HG03565 (cell line): ENCODE measurements around the gene DYNC1LI2.
A peak's percentile ranks its signal among the peaks of the same experiment; 100 is the strongest.
"Not testable (repeated sequence)": the region's sequence is repeated elsewhere in the genome, so short reads cannot be mapped to it uniquely, and the experiment has no call there.

Experiments
- ATAC-seq: cut with Tn5 transposase; IDR thresholded peaks from one replicate; pipeline ENCODE4 v1.9.1; 2021; ENCODE audit warnings: mild to moderate bottlenecking, moderate library complexity; ENCODE audit not compliant: unreplicated experiment

DYNC1LI2 gene

GRCh38 chr16:66751303-66751991 lies at the start of gene DYNC1LI2:
Gene DYNC1LI2 (minus strand): TSS chr16:66751609. CDS start chr16:66751591, 18 bp downstream.
- peak; percentile 65 for ATAC-seq

GRCh38 chr16:66800856-66801255 lies 49.4 kb upstream of the DYNC1LI2 start:
- no peak for ATAC-seq

- no peak for ATAC-seq
Measured at GRCh38 chr16:66798161-66798560, 46.8 kb upstream of the DYNC1LI2 start.

- not testable (repeated sequence) for ATAC-seq
Measured at GRCh38 chr16:66793984-66794383, 42.6 kb upstream of the DYNC1LI2 start.

- no peak for ATAC-seq
Measured at GRCh38 chr16:66790130-66790733, 38.8 kb upstream of the DYNC1LI2 start.

GRCh38 chr16:66787427-66787826 lies 36.0 kb upstream of the DYNC1LI2 start:
- ATAC-seq = no peak

GRCh38 chr16:66786551-66786950 lies 35.1 kb upstream of the DYNC1LI2 start:
- ATAC-seq = no peak

- no peak for ATAC-seq
Measured at GRCh38 chr16:66776457-66776856, 25.0 kb upstream of the DYNC1LI2 start.

GRCh38 chr16:66774981-66775380 lies 23.6 kb upstream of the DYNC1LI2 start:
- no peak for ATAC-seq

GRCh38 chr16:66758086-66758485 lies 6.7 kb upstream of the DYNC1LI2 start:
- no peak for ATAC-seq

- no peak for ATAC-seq
Measured at GRCh38 chr16:66754819-66755218, 3.4 kb upstream of the DYNC1LI2 start.

GRCh38 chr16:66754211-66754610 lies 2.8 kb upstream of the DYNC1LI2 start:
- ATAC-seq = no peak

GRCh38 chr16:66752958-66753357 lies 1.5 kb upstream of the DYNC1LI2 start:
- no peak for ATAC-seq

GRCh38 chr16:66752379-66752778 lies 970 bp upstream of the DYNC1LI2 start:
- no peak for ATAC-seq

GRCh38 chr16:66751992-66752322 lies 548 bp upstream of the DYNC1LI2 start:
- ATAC-seq = no peak

- ATAC-seq = peak; percentile 4
Measured at GRCh38 chr16:66751053-66751302, 431 bp downstream of the DYNC1LI2 start.

- ATAC-seq = no peak
Measured at GRCh38 chr16:66750279-66751052, 943 bp downstream of the DYNC1LI2 start.

GRCh38 chr16:66746682-66747081 lies 4.7 kb downstream of the DYNC1LI2 start:
- peak; percentile 44 for ATAC-seq

- ATAC-seq = no peak
Measured at GRCh38 chr16:66746048-66746447, 5.4 kb downstream of the DYNC1LI2 start.

- ATAC-seq = no peak
Measured at GRCh38 chr16:66741950-66742808, 9.2 kb downstream of the DYNC1LI2 start.

- ATAC-seq = no peak
Measured at GRCh38 chr16:66741169-66741900, 10.1 kb downstream of the DYNC1LI2 start.
